NCI-H345 (cell line): ENCODE data around the gene POLA1.

Experiments
- DNase-seq: peaks from one replicate; lab custom pipeline; 2025; lab: John Stamatoyannopoulos, UW

Gene POLA1

GRCh38 chrX:24692305-24692704, 1.4 kb upstream of the POLA1 start:
- no peak for DNase-seq

- no peak for DNase-seq
These were observed 1.1 kb downstream of the POLA1 start for GRCh38 chrX:24694825-24695224.

- no peak for DNase-seq
These were observed 2.6 kb downstream of the POLA1 start for GRCh38 chrX:24696294-24696693.

- no peak for DNase-seq
These were observed 8.9 kb downstream of the POLA1 start for GRCh38 chrX:24702362-24703184.

GRCh38 chrX:24703185-24703494, 9.4 kb downstream of the POLA1 start:
- no peak for DNase-seq

- DNase-seq = no peak
These were observed 25.1 kb downstream of the POLA1 start for GRCh38 chrX:24718771-24719170.

GRCh38 chrX:24720036-24720435, 26.3 kb downstream of the POLA1 start:
- DNase-seq = no peak

GRCh38 chrX:24728530-24728929, 34.8 kb downstream of the POLA1 start:
- DNase-seq = no peak

GRCh38 chrX:24732766-24733500, 39.2 kb downstream of the POLA1 start:
- DNase-seq = no peak

- DNase-seq = no peak
These were observed 47.6 kb downstream of the POLA1 start for GRCh38 chrX:24741330-24741729.

GRCh38 chrX:24748196-24748595, 54.5 kb downstream of the POLA1 start:
- no peak for DNase-seq

- DNase-seq = no peak
These were observed 66.1 kb downstream of the POLA1 start for GRCh38 chrX:24759786-24760185.

- DNase-seq = no peak
These were observed 66.8 kb downstream of the POLA1 start for GRCh38 chrX:24760363-24761000.

- DNase-seq = no peak
These were observed 67.6 kb downstream of the POLA1 start for GRCh38 chrX:24761306-24761705.

GRCh38 chrX:24763989-24764388, 70.3 kb downstream of the POLA1 start:
- no peak for DNase-seq

GRCh38 chrX:24767557-24767956, 73.8 kb downstream of the POLA1 start:
- no peak for DNase-seq

- no peak for DNase-seq
These were observed 74.8 kb downstream of the POLA1 start for GRCh38 chrX:24768556-24768955.

- no peak for DNase-seq
These were observed 80.9 kb downstream of the POLA1 start for GRCh38 chrX:24774650-24775049.

GRCh38 chrX:24775891-24776290, 82.2 kb downstream of the POLA1 start:
- DNase-seq = no peak

- no peak for DNase-seq
These were observed 83.9 kb downstream of the POLA1 start for GRCh38 chrX:24777660-24778059.

GRCh38 chrX:24782011-24782410, 88.3 kb downstream of the POLA1 start:
- DNase-seq = no peak

- DNase-seq = no peak
These were observed 95.3 kb downstream of the POLA1 start for GRCh38 chrX:24789047-24789446.

- no peak for DNase-seq
These were observed 96.4 kb downstream of the POLA1 start for GRCh38 chrX:24790166-24790565.
